Fibroblast of skin of back (primary cell): Measurements from ENCODE around the gene ACP4.

Experiments
- DNase-seq: peaks from one replicate; pipeline ENCODE4 v3.0.0-alpha.2; 2013

ACP4 gene

GRCh38 chr19:50823389-50824042 lies 33.3 kb downstream of the ACP4 start, which contains the start of gene KLK1:
KLK1 (minus strand) TSS chr19:50823787; CDS start chr19:50823748, 39 bp downstream.
- no peak for DNase-seq

GRCh38 chr19:50826492-50827240 lies 36.5 kb downstream of the ACP4 start:
- no peak for DNase-seq

GRCh38 chr19:50827476-50827875 lies 37.3 kb downstream of the ACP4 start:
- no peak for DNase-seq

- DNase-seq, result no peak
These were observed 39.6 kb downstream of the ACP4 start for GRCh38 chr19:50829801-50830200.

GRCh38 chr19:50830266-50831025 lies 40.2 kb downstream of the ACP4 start:
- DNase-seq, result no peak

GRCh38 chr19:50831026-50831396 lies 40.8 kb downstream of the ACP4 start:
- no peak for DNase-seq

GRCh38 chr19:50832666-50833065 lies 42.5 kb downstream of the ACP4 start:
- DNase-seq, result no peak

- no peak for DNase-seq
These were observed 43.0 kb downstream of the ACP4 start, which contains the start of gene KLK15 for GRCh38 chr19:50833117-50833801. KLK15 (minus strand) TSS chr19:50833574; CDS start chr19:50831492, 2,082 bp downstream.

GRCh38 chr19:50833802-50834167 lies 43.6 kb downstream of the ACP4 start:
- no peak for DNase-seq

- peak; percentile 4 for DNase-seq
These were observed 45.0 kb downstream of the ACP4 start for GRCh38 chr19:50835103-50835784.

GRCh38 chr19:50835785-50836542 lies 45.7 kb downstream of the ACP4 start:
- DNase-seq, result peak; percentile 53

GRCh38 chr19:50836543-50837195 lies 46.5 kb downstream of the ACP4 start:
- DNase-seq, result no peak

- no peak for DNase-seq
These were observed 47.1 kb downstream of the ACP4 start for GRCh38 chr19:50837300-50837699.

GRCh38 chr19:50838239-50838638 lies 48.0 kb downstream of the ACP4 start:
- no peak for DNase-seq

GRCh38 chr19:50839712-50840655 lies 49.8 kb downstream of the ACP4 start:
- DNase-seq, result no peak

- no peak for DNase-seq
These were observed 51.9 kb downstream of the ACP4 start for GRCh38 chr19:50842130-50842529.

- no peak for DNase-seq
These were observed 53.0 kb downstream of the ACP4 start for GRCh38 chr19:50843205-50843604.

GRCh38 chr19:50843701-50844221 lies 53.5 kb downstream of the ACP4 start:
- DNase-seq, result no peak

GRCh38 chr19:50844296-50844935 lies 54.2 kb downstream of the ACP4 start:
- no peak for DNase-seq
